Measurements from ENCODE around the gene ARFGEF3. TPM values are rescaled to one million over a fixed set of nuclear protein-coding genes. Genes with fewer than 3 reads are reported as not detected.

Gene ARFGEF3
- total RNA-seq, 4 donors from 2014 or later, result 1.2 to 3.3 (median 2.2) TPM

DNA sequence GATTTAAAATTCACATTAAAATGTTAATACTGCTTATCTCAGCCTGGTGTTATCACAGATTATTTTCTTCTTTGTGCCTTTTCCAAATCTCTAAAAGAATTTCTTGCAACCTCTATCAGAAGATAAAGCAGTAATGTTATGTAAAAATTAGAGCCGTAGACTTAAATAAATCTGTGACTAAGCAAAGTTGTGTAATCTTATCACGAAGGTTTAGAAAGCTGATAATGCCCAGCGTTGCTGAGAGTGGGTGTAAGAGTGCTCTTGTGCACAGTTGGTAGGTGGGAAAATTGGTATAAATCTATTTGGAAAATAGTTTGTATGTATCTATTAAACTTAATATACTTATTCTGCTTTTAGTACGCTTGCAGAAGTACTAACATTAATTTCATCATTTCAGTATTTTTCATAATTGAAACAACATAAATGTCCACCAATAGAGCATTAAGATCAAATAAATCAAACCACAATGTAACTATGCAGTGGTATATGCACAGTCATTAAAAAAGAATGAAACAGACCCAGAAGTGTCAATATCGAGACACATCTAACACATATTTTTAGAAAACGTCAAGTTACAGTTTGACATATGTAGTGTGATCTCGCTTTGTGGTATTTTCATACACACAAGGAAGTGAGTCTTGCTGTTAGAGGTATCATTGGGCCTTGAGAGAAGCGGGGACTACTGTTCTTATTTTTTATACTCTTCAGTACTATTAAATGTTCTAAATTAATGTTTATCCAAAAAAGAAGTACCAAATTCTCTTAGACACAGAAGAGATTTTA, 111.0 kb downstream of the ARFGEF3 start:
- TF ChIP-seq, protein P1, sequence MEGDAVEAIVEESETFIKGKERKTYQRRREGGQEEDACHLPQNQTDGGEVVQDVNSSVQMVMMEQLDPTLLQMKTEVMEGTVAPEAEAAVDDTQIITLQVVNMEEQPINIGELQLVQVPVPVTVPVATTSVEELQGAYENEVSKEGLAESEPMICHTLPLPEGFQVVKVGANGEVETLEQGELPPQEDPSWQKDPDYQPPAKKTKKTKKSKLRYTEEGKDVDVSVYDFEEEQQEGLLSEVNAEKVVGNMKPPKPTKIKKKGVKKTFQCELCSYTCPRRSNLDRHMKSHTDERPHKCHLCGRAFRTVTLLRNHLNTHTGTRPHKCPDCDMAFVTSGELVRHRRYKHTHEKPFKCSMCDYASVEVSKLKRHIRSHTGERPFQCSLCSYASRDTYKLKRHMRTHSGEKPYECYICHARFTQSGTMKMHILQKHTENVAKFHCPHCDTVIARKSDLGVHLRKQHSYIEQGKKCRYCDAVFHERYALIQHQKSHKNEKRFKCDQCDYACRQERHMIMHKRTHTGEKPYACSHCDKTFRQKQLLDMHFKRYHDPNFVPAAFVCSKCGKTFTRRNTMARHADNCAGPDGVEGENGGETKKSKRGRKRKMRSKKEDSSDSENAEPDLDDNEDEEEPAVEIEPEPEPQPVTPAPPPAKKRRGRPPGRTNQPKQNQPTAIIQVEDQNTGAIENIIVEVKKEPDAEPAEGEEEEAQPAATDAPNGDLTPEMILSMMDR (IDR thresholded peaks at IDR 0.05), result no peak
- no peak for TF ChIP-seq POLR2A (IDR thresholded peaks at IDR 0.05; ENCODE audit: low read depth)
- TF ChIP-seq EP300 (IDR thresholded peaks at IDR 0.05), result no peak
- no peak for TF ChIP-seq POLR2AphosphoS5 (IDR thresholded peaks at IDR 0.05)
- no peaks in the 10 kb centered on the region for H3K9me3 ChIP-seq
- no peak for DNase-seq (ENCODE audit: extremely low spot score)
- no peaks in the 10 kb centered on the region for H3K36me3 ChIP-seq
- H3K27me3 ChIP-seq, result peaks cover 0 to 10% (median 0%) of the 10 kb centered on the region in 4 donors
- WGBS, result 86% methylated on average over 8 of the region's 8 CpGs
- intact Hi-C loops (cut with DNase I), result no loop called here
- H3K4me1 ChIP-seq, result no peaks in the 10 kb centered on the region
- H3K4me3 ChIP-seq, result no peak overlapping the region
- H3K27ac ChIP-seq (replicated peaks in 1 of 4), result no peak overlapping the region

DNA sequence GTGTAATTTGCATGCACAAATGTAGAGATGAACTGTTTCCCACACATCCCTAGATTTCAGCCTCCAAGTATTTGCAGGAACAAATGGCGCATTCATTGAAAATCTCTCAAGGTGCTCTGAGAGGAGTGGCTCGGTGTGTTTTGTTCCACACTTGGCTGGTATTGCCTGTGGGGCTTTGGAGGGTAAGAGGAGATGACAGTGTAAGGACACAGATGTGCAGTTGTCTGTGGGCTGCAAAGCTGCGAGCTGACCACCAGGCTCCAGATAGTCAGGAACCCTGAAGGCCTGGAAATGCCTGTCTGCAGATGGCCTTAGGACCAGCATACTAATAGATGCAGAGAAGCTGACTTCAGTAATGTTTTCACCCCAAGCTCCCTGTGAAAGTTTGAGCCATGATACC, 114.2 kb downstream of the ARFGEF3 start:
- WGBS, result 91% methylated on average over 3 of the region's 3 CpGs
- Histone ChIP-seq H3K27me3 (no peaks in the 10 kb centered on the region), H3K9me3 (no peaks in the 10 kb centered on the region), H3K27ac (replicated peaks in 1 of 4) (no peak overlapping the region), H3K4me3 (no peak overlapping the region), H3K4me1 (no peaks in the 10 kb centered on the region), H3K36me3 (no peaks in the 10 kb centered on the region)
- TF ChIP-seq EP300 (IDR thresholded peaks at IDR 0.05) (no peak), POLR2AphosphoS5 (IDR thresholded peaks at IDR 0.05) (no peak), POLR2A (IDR thresholded peaks at IDR 0.05; ENCODE audit: low read depth) (no peak)
- TF ChIP-seq, protein P1 (IDR thresholded peaks at IDR 0.05), result no peak
- no peak for DNase-seq (ENCODE audit: extremely low spot score)
- intact Hi-C loops (cut with DNase I), result no loop called here

DNA sequence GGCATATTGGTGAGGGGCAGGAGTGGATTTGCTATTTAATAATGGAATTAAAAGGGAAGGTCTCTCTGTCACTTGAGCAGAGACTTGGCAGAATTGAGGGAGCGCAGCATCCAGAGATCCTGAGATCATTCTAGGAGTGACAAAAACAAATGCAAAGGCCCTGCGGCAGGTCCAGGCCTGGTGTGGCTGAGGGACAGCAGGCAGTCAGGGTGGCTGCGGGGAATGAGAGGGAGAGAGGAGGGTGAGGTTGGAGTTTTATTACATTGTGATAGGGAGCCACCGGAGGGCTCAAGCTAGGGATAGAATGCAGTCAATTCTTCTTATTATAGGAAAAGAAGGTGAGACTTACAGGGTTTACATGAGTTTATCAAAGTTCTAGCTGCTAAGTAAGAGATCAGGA, 116.1 kb downstream of the ARFGEF3 start:
- intact Hi-C loops (cut with DNase I), result no loop called here
- H3K9me3 ChIP-seq, result no peaks in the 10 kb centered on the region
- H3K36me3 ChIP-seq, result no peaks in the 10 kb centered on the region
- 94% methylated on average over 4 of the region's 4 CpGs for WGBS
- TF ChIP-seq POLR2A (IDR thresholded peaks at IDR 0.05; ENCODE audit: low read depth) (no peak), POLR2AphosphoS5 (IDR thresholded peaks at IDR 0.05) (no peak), EP300 (IDR thresholded peaks at IDR 0.05) (no peak)
- TF ChIP-seq, protein P1 (IDR thresholded peaks at IDR 0.05), result no peak
- H3K4me3 ChIP-seq, result no peak overlapping the region
- H3K27ac ChIP-seq (replicated peaks in 1 of 4), result no peak overlapping the region
- no peak for DNase-seq (ENCODE audit: extremely low spot score)
- H3K4me1 ChIP-seq, result no peaks in the 10 kb centered on the region
- H3K27me3 ChIP-seq, result no peaks in the 10 kb centered on the region

DNA sequence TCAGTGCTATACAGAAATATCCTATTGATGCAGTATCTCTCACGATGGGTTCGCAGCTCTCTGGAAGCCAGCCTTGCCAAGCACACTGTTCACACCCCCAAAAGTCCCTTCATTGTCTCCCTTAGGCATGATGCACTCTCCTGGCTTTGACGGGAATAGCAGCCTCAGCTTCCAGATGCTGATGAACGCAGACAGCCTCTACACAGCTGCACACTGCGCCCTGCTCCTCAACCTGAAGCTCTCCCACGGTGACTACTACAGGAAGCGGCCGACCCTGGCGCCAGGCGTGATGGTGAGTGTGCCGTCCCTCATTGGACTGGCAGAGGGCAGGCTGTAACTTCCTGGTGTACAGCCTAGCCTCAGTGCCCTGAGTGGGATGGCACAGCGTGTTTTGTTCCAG, 116.6 kb downstream of the ARFGEF3 start:
- Histone ChIP-seq H3K27me3 (no peaks in the 10 kb centered on the region), H3K9me3 (no peaks in the 10 kb centered on the region), H3K4me3 (no peak overlapping the region), H3K36me3 (no peaks in the 10 kb centered on the region), H3K27ac (replicated peaks in 1 of 4) (no peak overlapping the region), H3K4me1 (no peaks in the 10 kb centered on the region)
- WGBS, result 50% methylated on average over 2 of the region's 12 CpGs
- intact Hi-C loops (cut with DNase I), result no loop called here
- TF ChIP-seq, protein P1 (IDR thresholded peaks at IDR 0.05), result peak in 2 of 3 experiments; percentile 7 to 22
- TF ChIP-seq POLR2A (IDR thresholded peaks at IDR 0.05; ENCODE audit: low read depth), result no peak
- DNase-seq (ENCODE audit: extremely low spot score), result no peak

DNA sequence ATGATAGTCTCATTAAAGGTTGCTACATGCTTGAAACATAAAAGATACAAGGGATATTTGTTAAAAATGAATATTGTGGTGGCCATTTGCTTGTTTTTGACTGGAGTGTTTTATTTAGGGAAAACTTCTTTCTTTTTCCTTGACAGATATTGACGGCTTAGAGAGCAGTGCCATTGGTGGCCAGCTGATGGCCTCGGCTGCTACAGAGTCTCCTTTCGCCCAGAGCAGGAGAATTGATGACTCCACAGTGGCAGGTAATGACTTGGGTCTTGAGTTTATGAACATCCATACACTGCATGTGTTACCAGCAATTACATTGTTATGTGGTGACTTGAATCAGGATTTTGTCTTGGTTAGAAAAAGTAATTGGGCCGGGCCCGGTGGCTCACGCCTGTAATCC, 124.1 kb downstream of the ARFGEF3 start:
- Histone ChIP-seq H3K4me3 (no peak overlapping the region), H3K27me3 (no peaks in the 10 kb centered on the region), H3K4me1 (no peaks in the 10 kb centered on the region), H3K27ac (replicated peaks in 1 of 4) (no peak overlapping the region), H3K36me3 (no peaks in the 10 kb centered on the region), H3K9me3 (no peaks in the 10 kb centered on the region)
- 85% methylated on average over 6 of the region's 6 CpGs for WGBS
- TF ChIP-seq POLR2AphosphoS5 (IDR thresholded peaks at IDR 0.05), result no peak
- TF ChIP-seq, protein P1 (IDR thresholded peaks at IDR 0.05), result no peak
- TF ChIP-seq EP300 (IDR thresholded peaks at IDR 0.05), result no peak
- TF ChIP-seq POLR2A (IDR thresholded peaks at IDR 0.05; ENCODE audit: low read depth), result no peak
- intact Hi-C loops (cut with DNase I), result loop anchor here (5.0 kb wide), 1 partner anchor 168 kb away; no protein-coding TSS in a partner anchor
- no peak for DNase-seq (ENCODE audit: extremely low spot score)
